Activated CD8-positive, alpha-beta memory T cell treated with anti-CD3 and anti-CD28 coated beads, Interleukin-2, amount 50 U/mL, for 24 hours (primary cell): ENCODE results near the gene SCLT1.

ENCODE experiments used
- DNase-seq: peaks from one replicate; pipeline ENCODE4 v3.0.0-alpha.2; 2020; ENCODE audit errors: extremely low read depth

SCLT1 gene

DNA sequence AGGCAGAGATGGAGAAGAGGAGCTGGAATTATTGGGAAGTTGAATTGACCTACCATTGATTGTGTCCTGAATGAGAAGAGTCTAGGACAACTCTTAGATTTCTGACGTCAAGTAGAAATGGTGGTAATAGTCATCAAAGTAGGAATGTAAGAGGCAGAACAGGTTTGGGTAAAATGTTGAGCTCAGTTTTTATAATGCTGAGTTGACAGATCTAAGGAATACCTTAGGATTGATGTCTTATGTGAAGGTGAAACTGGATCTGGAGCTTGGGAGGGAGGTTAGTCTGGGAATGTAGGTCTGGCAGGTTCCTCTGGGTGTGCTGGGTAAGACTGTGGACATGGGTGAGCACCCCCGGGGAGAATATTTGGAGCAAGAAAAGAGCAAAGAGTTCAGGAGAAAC is 251.9 kb downstream of the SCLT1 start:
- no peak for DNase-seq

- DNase-seq = no peak
These were observed 252.5 kb downstream of the SCLT1 start for GRCh38 chr4:128840711-128841318.

DNA sequence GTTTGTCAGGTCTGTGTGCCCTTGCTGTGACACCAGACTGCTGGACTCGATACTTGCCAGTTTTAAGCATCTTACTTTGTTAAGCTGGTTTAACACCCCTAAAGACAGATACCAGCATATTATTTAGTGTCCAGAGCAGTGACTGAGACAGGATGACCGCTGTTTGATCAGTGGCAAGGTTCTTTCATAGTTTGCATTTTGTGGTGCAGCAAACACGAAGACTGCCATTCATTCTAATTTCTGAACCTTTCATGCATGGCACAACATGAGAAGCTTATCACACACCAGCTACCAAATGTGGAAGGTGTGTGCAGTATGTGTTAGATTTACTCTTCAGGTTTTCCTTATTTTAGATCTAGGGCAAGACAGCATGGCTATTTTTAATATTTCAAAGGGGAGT is 255.7 kb downstream of the SCLT1 start:
- no peak for DNase-seq

GRCh38 chr4:128837198-128837597 is 256.1 kb downstream of the SCLT1 start:
- no peak for DNase-seq

GRCh38 chr4:128835498-128836222 is 257.7 kb downstream of the SCLT1 start:
- DNase-seq = no peak
